Naive B cell (primary cell): ENCODE measurements around the gene NPW. TPM values are rescaled to one million over a fixed set of nuclear protein-coding genes. Genes with fewer than 3 reads are reported as not detected.

Source experiments
- ATAC-seq, 2 donors: fragments of 150-1000 bp; cut with Tn5 transposase; 2 replicates each; pipeline ENCODE4 v1.10.0; 2021; ENCODE audit warnings: low read depth in 2 of 2, mild to moderate bottlenecking in 2 of 2, moderate library complexity in 2 of 2
- DNase-seq: peaks from one replicate; pipeline ENCODE4 v3.0.0; 2022
- H3K27ac Mint-ChIP-seq, 6 donors: one replicate each; pipeline ENCODE4 v1.8.0; 2020 to 2022; ENCODE audit warnings: mild to moderate bottlenecking in 6 of 6, mixed read lengths in 6 of 6, moderate library complexity in 5 of 6, inconsistent platforms in 2 of 6
- H3K27me3 Mint-ChIP-seq, 3 donors: one replicate each; pipeline ENCODE4 v1.8.0; 2021 to 2022; ENCODE audit warnings: mixed read lengths in 3 of 3, mild to moderate bottlenecking in 1 of 3
- H3K36me3 Mint-ChIP-seq, 2 donors: one replicate each; pipeline ENCODE4 v1.8.0; 2020 to 2022; ENCODE audit warnings: mixed read lengths in 2 of 2, inconsistent platforms in 1 of 2, mild to moderate bottlenecking in 1 of 2
- H3K4me1 Mint-ChIP-seq, 3 donors: one replicate each; pipeline ENCODE4 v1.8.0; 2020 to 2022; ENCODE audit warnings: mixed read lengths in 3 of 3, inconsistent platforms in 1 of 3, mild to moderate bottlenecking in 1 of 3, moderate library complexity in 1 of 3
- H3K4me3 Mint-ChIP-seq, 8 donors: one replicate each; pipeline ENCODE4 v1.8.0; 2020 to 2022; ENCODE audit warnings: mild to moderate bottlenecking in 8 of 8, mixed read lengths in 8 of 8, moderate library complexity in 8 of 8, inconsistent platforms in 2 of 8
- H3K9me3 Mint-ChIP-seq, 7 donors: one replicate each; pipeline ENCODE4 v1.8.0; 2020 to 2022; ENCODE audit warnings: mixed read lengths in 7 of 7, mild to moderate bottlenecking in 5 of 7, inconsistent platforms in 2 of 7, moderate library complexity in 1 of 7
- polyA plus RNA-seq, 6 donors: library from polyadenylated mRNA; unstranded; fragments of 300-500 nt; fragmentation: Illumina TruSeq; gene quantifications; one replicate each; pipeline ENCODE4 v1.2.3, GENCODE V29; 2021; ENCODE audit warnings: low read depth in 6 of 6

NPW gene
- polyA plus RNA-seq, 6 donors from 2014 or later: not detected

GRCh38 chr16:2024032-2024420 lies 4.4 kb downstream of the NPW start:
- Mint-ChIP-seq H3K36me3 (no peaks in the 10 kb centered on the region), H3K4me3 (peak overlapping the region in 5 of 8 donors; percentile 24 to 68 (median 56)), H3K27ac (peak overlapping the region in 1 of 6 donors; percentile 62), H3K9me3 (peaks cover 0 to 1% (median 0%) of the 10 kb centered on the region in 7 donors), H3K4me1 (peaks cover 22 to 34% (median 29%) of the 10 kb centered on the region in 3 donors), H3K27me3 (peaks cover 17 to 71% (median 46%) of the 10 kb centered on the region in 3 donors)
- DNase-seq (no peak), ATAC-seq (no peak)

DNA sequence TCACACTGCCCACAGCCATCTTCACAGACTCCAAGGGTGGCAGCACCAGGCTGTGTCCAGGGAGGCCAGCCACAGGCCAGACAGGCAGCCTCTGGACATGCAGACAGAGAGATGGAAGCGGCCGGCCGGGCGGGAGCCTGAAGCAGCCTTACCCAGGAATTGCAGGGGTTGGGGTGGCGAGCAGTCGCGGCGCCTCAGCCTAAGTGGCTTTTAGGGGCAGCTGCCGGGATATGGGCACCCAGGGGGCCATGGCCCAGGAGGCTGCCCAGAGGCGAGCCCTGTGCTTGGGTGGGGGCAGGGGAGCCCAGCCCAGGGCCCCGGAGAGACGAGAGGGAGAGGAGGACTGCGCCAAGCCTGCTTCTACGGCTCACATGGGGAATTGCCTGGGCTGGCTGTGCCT lies 5.7 kb downstream of the NPW start:
- H3K36me3 Mint-ChIP-seq: no peaks in the 10 kb centered on the region
- H3K9me3 Mint-ChIP-seq: peaks cover 0 to 1% (median 0%) of the 10 kb centered on the region in 7 donors
- peaks cover 22 to 34% (median 29%) of the 10 kb centered on the region in 3 donors for H3K4me1 Mint-ChIP-seq
- DNase-seq: no peak
- ATAC-seq: no peak
- peak overlapping the region in 5 of 8 donors; percentile 19 to 68 (median 59) for H3K4me3 Mint-ChIP-seq
- H3K27ac Mint-ChIP-seq: no peak overlapping the region
- H3K27me3 Mint-ChIP-seq: peaks cover 17 to 75% (median 45%) of the 10 kb centered on the region in 3 donors

- peaks cover 0 to 1% (median 0%) of the 10 kb centered on the region in 7 donors for H3K9me3 Mint-ChIP-seq
- H3K27me3 Mint-ChIP-seq: peaks cover 17 to 68% (median 45%) of the 10 kb centered on the region in 3 donors
- H3K27ac Mint-ChIP-seq: no peak overlapping the region
- no peaks in the 10 kb centered on the region for H3K36me3 Mint-ChIP-seq
- peaks cover 22 to 29% (median 24%) of the 10 kb centered on the region in 3 donors for H3K4me1 Mint-ChIP-seq
- ATAC-seq (no peak), DNase-seq (no peak)
- H3K4me3 Mint-ChIP-seq: peak overlapping the region in 7 of 8 donors; percentile 59 to 82 (median 65)
Measured at GRCh38 chr16:2025878-2026460, 6.4 kb downstream of the NPW start.

GRCh38 chr16:2026461-2027023 lies 7.0 kb downstream of the NPW start, which contains the start of gene NHERF2:
TSS of gene NHERF2 (plus strand) at chr16:2026902. CDS start at chr16:2027006, 104 bp downstream.
- Mint-ChIP-seq H3K4me3 (peak within 1 kb of the TSS; percentile 68 to 88 (median 82)), H3K4me1 (peaks cover 22 to 29% (median 22%) of the 10 kb centered on the region in 3 donors), H3K9me3 (peaks cover 0 to 1% (median 0%) of the 10 kb centered on the region in 7 donors), H3K27me3 (peaks cover 17 to 62% (median 41%) of the 10 kb centered on the region in 3 donors), H3K36me3 (no peaks in the 10 kb centered on the region), H3K27ac (peak within 1 kb of the TSS in 2 of 6 donors; percentile 37 to 44)
- ATAC-seq: peak in 1 of 2 donors; percentile 9
- DNase-seq: no peak

GRCh38 chr16:2027024-2028010 lies 7.7 kb downstream of the NPW start:
- DNase-seq (no peak), ATAC-seq (peak; percentile 40 to 45)
- Mint-ChIP-seq H3K4me1 (peaks cover 20 to 29% (median 22%) of the 10 kb centered on the region in 3 donors), H3K27me3 (peaks cover 17 to 61% (median 36%) of the 10 kb centered on the region in 3 donors), H3K4me3 (peak overlapping the region; percentile 68 to 88 (median 82)), H3K36me3 (no peaks in the 10 kb centered on the region), H3K27ac (peak overlapping the region in 2 of 6 donors; percentile 37 to 44), H3K9me3 (peaks cover 0 to 1% (median 0%) of the 10 kb centered on the region in 7 donors)

- peaks cover 11 to 21% (median 14%) of the 10 kb centered on the region in 3 donors for H3K4me1 Mint-ChIP-seq
- peaks cover 13 to 59% (median 29%) of the 10 kb centered on the region in 3 donors for H3K27me3 Mint-ChIP-seq
- no peaks in the 10 kb centered on the region for H3K9me3 Mint-ChIP-seq
- H3K4me3 Mint-ChIP-seq: peak overlapping the region in 7 of 8 donors; percentile 24 to 88 (median 82)
- DNase-seq: no peak
- ATAC-seq: no peak
- no peaks in the 10 kb centered on the region for H3K36me3 Mint-ChIP-seq
- H3K27ac Mint-ChIP-seq: peak overlapping the region in 2 of 6 donors; percentile 24 to 47
Measured at GRCh38 chr16:2028146-2028545, 8.6 kb downstream of the NPW start.

DNA sequence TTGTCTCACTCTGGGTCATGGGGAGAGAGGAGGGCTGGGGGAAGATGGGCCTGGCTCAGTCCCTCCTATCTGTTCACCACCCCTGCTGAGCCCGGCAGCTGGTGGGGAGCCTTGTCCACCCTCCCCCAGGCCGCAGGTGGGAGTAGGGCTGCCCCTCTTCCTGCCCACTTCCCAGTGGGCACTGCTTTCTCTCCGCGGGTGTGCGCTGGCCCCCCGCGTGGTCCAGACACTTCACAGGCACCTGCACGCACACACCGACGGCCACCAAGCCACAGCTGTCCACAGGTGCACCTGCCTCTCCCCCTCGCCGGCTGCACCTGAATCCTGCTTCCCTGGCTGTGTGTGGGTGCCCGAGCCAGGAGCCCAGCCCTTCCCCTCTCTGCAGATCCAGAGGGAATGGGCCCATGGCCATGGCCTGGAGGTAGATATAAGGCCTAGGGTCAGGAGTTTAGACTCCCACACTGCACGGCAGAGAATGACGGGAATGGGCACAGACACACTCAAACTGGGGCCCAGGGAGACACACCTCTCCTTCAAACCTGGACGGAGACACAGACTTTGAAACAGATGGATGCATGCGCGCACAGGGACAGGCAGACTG lies 9.1 kb downstream of the NPW start:
- Mint-ChIP-seq H3K4me3 (peak overlapping the region in 3 of 8 donors; percentile 6 to 82 (median 13)), H3K9me3 (no peaks in the 10 kb centered on the region), H3K36me3 (no peaks in the 10 kb centered on the region), H3K27ac (peak overlapping the region in 1 of 6 donors; percentile 47), H3K4me1 (peaks cover 10 to 19% (median 11%) of the 10 kb centered on the region in 3 donors), H3K27me3 (peaks cover 9 to 61% (median 29%) of the 10 kb centered on the region in 3 donors)
- ATAC-seq (no peak), DNase-seq (no peak)

DNA sequence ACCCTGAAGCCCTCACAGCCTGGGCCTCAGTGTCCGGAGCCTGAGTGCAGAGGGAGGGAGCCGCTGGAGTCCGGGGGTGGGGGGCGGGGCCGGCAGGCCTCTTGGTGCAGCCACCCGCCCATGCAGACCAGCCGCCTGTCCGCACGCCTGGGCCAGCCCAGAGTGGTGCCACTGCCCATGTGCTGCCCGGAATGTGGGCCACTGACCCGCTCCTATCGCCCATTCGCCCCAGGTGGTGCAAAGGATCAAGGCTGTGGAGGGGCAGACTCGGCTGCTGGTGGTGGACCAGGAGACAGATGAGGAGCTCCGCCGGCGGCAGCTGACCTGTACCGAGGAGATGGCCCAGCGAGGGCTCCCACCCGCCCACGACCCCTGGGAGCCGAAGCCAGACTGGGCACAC lies 9.8 kb downstream of the NPW start:
- H3K36me3 Mint-ChIP-seq: no peaks in the 10 kb centered on the region

GRCh38 chr16:2030036-2030435 lies 10.5 kb downstream of the NPW start:
- Mint-ChIP-seq H3K36me3 (no peaks in the 10 kb centered on the region), H3K4me3 (peak overlapping the region in 1 of 8 donors; percentile 54), H3K4me1 (peaks cover 6 to 12% (median 8%) of the 10 kb centered on the region in 3 donors), H3K27me3 (peaks cover 6 to 59% (median 19%) of the 10 kb centered on the region in 3 donors), H3K9me3 (no peaks in the 10 kb centered on the region), H3K27ac (peak overlapping the region in 1 of 6 donors; percentile 53)
- DNase-seq (no peak), ATAC-seq (no peak)

More for the DNA sequence above, 9.8 kb downstream of the NPW start:
- Mint-ChIP-seq H3K9me3 (no peaks in the 10 kb centered on the region), H3K27me3 (peaks cover 7 to 60% (median 23%) of the 10 kb centered on the region in 3 donors), H3K4me1 (peaks cover 7 to 15% (median 8%) of the 10 kb centered on the region in 3 donors), H3K4me3 (no peak overlapping the region), H3K27ac (no peak overlapping the region)
- ATAC-seq (no peak), DNase-seq (no peak)

GRCh38 chr16:2031081-2031577 lies 11.5 kb downstream of the NPW start:
- Mint-ChIP-seq H3K4me3 (no peak overlapping the region), H3K27ac (peak overlapping the region in 1 of 6 donors; percentile 19), H3K27me3 (peaks cover 6 to 49% (median 8%) of the 10 kb centered on the region in 3 donors), H3K4me1 (peaks cover 0 to 9% (median 4%) of the 10 kb centered on the region in 3 donors), H3K36me3 (no peaks in the 10 kb centered on the region), H3K9me3 (no peaks in the 10 kb centered on the region)
- no peak for DNase-seq
- no peak for ATAC-seq

DNA sequence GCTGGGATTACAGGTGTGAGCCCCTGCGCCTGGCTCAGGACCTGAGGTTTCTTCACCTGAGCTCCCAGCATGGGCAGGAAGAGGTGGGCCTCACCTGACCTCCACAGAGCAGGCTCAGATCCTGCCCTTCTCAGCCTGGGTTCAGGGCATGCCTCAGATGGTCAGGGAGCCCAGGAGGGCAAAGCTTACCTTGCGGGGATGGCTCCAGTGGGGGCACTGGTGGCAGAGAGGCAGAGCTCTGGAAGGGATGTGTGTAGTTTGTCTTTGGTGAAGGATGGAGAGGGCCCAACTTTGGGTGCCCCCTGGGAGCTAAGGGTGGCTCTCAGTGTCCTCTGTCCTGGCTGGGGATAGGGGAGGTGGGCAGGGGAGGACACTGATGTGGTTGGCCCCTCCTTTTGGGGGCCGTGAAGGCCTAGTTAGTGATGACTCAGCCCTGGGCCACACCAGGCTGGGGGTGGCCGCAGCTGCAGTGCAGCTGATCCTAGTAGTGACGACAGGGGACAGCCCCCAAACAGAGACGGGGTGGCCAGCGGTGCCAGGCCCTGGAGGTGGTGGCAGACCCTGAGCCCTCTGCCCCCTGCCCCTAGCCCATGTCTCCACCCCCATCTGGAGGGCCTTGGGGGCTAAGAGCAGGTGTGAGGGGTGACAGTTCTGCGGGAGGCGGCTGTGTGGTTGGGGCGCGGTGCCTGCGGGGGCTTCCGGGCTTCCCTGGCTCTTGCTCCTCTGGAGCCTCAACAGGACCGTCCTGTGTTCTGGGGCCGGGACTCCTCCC lies 12.9 kb downstream of the NPW start:
- Mint-ChIP-seq H3K27me3 (peaks cover 4 to 47% (median 8%) of the 10 kb centered on the region in 3 donors), H3K4me1 (peaks cover 0 to 8% (median 2%) of the 10 kb centered on the region in 3 donors), H3K27ac (peak overlapping the region in 1 of 6 donors; percentile 79), H3K9me3 (no peaks in the 10 kb centered on the region), H3K4me3 (peak overlapping the region in 1 of 8 donors; percentile 41), H3K36me3 (no peaks in the 10 kb centered on the region)
- no peak for DNase-seq
- ATAC-seq: peak; percentile 13 to 29
